Right lobe of liver (tissue), 4 donors: Measurements from ENCODE around the gene ZNF222.

ENCODE experiments used
- POLR2A ChIP-seq: fragments of 450-650 bp; IDR thresholded peaks from one replicate; pipeline ENCODE4 v1.6.1; 2017; ENCODE audit warnings: antibody characterized with exemption, mild to moderate bottlenecking
- TF ChIP-seq, protein P1 (sequence below), 4 donors: fragments of 200-600 bp in 3 of 4; fragments of 450-650 bp in 1 of 4; IDR thresholded peaks; one replicate each; pipeline versions ENCODE4 v1.5.1 to v1.8.0; 2016 to 2022; ENCODE audit warnings: antibody characterized with exemption in 4 of 4, mild to moderate bottlenecking in 2 of 4
- donor health status: DM: no; HTN: no; CAD: no.
- donor health status: DM: no; HTN: no; CAD: no.
- donor health status: DM: no; HTN: yes; CAD: no.

- TF ChIP-seq, protein P1, sequence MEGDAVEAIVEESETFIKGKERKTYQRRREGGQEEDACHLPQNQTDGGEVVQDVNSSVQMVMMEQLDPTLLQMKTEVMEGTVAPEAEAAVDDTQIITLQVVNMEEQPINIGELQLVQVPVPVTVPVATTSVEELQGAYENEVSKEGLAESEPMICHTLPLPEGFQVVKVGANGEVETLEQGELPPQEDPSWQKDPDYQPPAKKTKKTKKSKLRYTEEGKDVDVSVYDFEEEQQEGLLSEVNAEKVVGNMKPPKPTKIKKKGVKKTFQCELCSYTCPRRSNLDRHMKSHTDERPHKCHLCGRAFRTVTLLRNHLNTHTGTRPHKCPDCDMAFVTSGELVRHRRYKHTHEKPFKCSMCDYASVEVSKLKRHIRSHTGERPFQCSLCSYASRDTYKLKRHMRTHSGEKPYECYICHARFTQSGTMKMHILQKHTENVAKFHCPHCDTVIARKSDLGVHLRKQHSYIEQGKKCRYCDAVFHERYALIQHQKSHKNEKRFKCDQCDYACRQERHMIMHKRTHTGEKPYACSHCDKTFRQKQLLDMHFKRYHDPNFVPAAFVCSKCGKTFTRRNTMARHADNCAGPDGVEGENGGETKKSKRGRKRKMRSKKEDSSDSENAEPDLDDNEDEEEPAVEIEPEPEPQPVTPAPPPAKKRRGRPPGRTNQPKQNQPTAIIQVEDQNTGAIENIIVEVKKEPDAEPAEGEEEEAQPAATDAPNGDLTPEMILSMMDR (IDR thresholded peaks at IDR 0.05) = no peak
- no peak for TF ChIP-seq POLR2A
Observed at GRCh38 chr19:44050740-44051649, 25.8 kb downstream of the ZNF222 start.
